Keratinocyte (primary cell): ENCODE results near the gene MAGI1.

ENCODE experiments used
- EZH2 ChIP-seq: IDR thresholded peaks from one replicate; pipeline ENCODE4 v1.6.1; 2012; ENCODE audit warnings: inconsistent platforms, mild to moderate bottlenecking, low read length, moderate library complexity
- TF ChIP-seq, protein P1 (sequence below), 3 experiments: IDR thresholded peaks in 1 of 3; conservative IDR thresholded peaks in 1 of 3; optimal IDR thresholded peaks in 1 of 3; 2 replicates in 2 of 3; 3 replicates in 1 of 3; pipeline versions ENCODE3 to v1.5.1; 2011; ENCODE audit warnings: low read length in 3 of 3, mild to moderate bottlenecking in 3 of 3, moderate library complexity in 2 of 3, control low read depth in 1 of 3, inconsistent platforms in 1 of 3; ENCODE audit not compliant: insufficient read depth in 2 of 3; ENCODE audit errors: extremely low read depth in 1 of 3

DNA sequence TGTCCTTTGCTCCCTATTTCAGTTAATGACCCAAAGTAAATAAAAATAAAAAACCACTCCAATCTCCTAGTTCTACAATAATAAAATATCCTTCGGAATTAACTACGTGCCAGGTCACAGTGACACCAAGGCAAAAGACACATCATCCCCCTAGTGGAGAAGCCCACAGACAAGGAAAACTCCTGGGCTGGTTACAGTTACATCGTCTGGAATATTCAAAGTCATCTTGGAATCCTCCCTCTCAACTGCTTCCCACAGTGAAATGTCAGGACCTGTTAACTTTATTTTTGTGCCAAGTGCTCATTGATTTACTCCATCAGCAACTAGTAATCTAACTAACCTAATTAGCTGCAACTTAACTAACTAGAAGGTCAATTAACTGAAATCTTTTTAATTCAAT, 349.3 kb downstream of the MAGI1 start:
- TF ChIP-seq, protein P1, sequence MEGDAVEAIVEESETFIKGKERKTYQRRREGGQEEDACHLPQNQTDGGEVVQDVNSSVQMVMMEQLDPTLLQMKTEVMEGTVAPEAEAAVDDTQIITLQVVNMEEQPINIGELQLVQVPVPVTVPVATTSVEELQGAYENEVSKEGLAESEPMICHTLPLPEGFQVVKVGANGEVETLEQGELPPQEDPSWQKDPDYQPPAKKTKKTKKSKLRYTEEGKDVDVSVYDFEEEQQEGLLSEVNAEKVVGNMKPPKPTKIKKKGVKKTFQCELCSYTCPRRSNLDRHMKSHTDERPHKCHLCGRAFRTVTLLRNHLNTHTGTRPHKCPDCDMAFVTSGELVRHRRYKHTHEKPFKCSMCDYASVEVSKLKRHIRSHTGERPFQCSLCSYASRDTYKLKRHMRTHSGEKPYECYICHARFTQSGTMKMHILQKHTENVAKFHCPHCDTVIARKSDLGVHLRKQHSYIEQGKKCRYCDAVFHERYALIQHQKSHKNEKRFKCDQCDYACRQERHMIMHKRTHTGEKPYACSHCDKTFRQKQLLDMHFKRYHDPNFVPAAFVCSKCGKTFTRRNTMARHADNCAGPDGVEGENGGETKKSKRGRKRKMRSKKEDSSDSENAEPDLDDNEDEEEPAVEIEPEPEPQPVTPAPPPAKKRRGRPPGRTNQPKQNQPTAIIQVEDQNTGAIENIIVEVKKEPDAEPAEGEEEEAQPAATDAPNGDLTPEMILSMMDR (optimal IDR thresholded peaks at IDR 0.05 in 1 of 3, IDR thresholded peaks at IDR 0.05 in 1 of 3, conservative IDR thresholded peaks at IDR 0.05 in 1 of 3; ENCODE audit: extremely low read depth in 1 of 3, insufficient read depth in 2 of 3, low read length in 3 of 3), result no peak
- no peak for TF ChIP-seq EZH2
